WTC11 (cell line): Measurements from ENCODE around the gene ATP6V1D. TPM values are rescaled to one million over a fixed set of nuclear protein-coding genes. Genes with fewer than 3 reads are reported as not detected.

Experiments used
- ATAC-seq: fragments of 200-7000 bp; cut with Tn5 transposase; 2 replicates; pipeline ENCODE4 v1.10.0; 2021; ENCODE audit warnings: mild to moderate bottlenecking, moderate library complexity
- CTCF ChIA-PET: fragments of 300-600 bp; sonication (Branson Sonifier 250); formaldehyde crosslinking; loops from one replicate; lab custom pipeline; 2021; ENCODE audit warnings: antibody characterized with exemption; lab: Charles Lee
- POLR2A ChIA-PET: fragments of 350-600 bp; sonication (Branson Sonifier 250); formaldehyde crosslinking; loops from one replicate; lab custom pipeline; 2021; ENCODE audit warnings: antibody characterized with exemption; lab: Charles Lee
- DNase-seq: peaks from one replicate; pipeline ENCODE4 v3.0.0; 2021; ENCODE audit warnings: low spot score
- H3K27ac Mint-ChIP-seq: 2 replicates; pipeline ENCODE4 v1.8.0; 2021; ENCODE audit warnings: mixed read lengths
- H3K27me3 Mint-ChIP-seq: 2 replicates; pipeline ENCODE4 v1.8.0; 2021; ENCODE audit warnings: low read depth, mild to moderate bottlenecking, moderate library complexity, mixed read lengths
- H3K36me3 Mint-ChIP-seq: 2 replicates; pipeline ENCODE4 v1.8.0; 2021; ENCODE audit warnings: mixed read lengths
- H3K4me1 Mint-ChIP-seq: 2 replicates; pipeline ENCODE4 v1.8.0; 2022; ENCODE audit warnings: mixed read lengths
- H3K4me3 Mint-ChIP-seq: 2 replicates; pipeline ENCODE4 v1.8.0; 2021; ENCODE audit warnings: mild to moderate bottlenecking, moderate library complexity, mixed read lengths
- H3K9me3 Mint-ChIP-seq: 2 replicates; pipeline ENCODE4 v1.8.0; 2021; ENCODE audit warnings: mixed read lengths
- ATF1 ChIP-seq: sonication (generic); formaldehyde crosslinking; IDR thresholded peaks from 2 replicates; pipeline ENCODE4 v1.8.1; 2023; ENCODE audit warnings: mild to moderate bottlenecking, moderate library complexity, missing genetic modification reagents
- ATF2 ChIP-seq: sonication (generic); formaldehyde crosslinking; IDR thresholded peaks from 2 replicates; pipeline ENCODE4 v1.8.1; 2022; ENCODE audit warnings: low read depth, missing genetic modification reagents, borderline replicate concordance
- CBFB ChIP-seq: sonication (generic); formaldehyde crosslinking; IDR thresholded peaks from 2 replicates; pipeline ENCODE4 v1.8.1; 2022; ENCODE audit warnings: mild to moderate bottlenecking, low read depth, missing genetic modification reagents
- E2F1 ChIP-seq: sonication (generic); formaldehyde crosslinking; IDR thresholded peaks from 2 replicates; pipeline ENCODE4 v1.8.0; 2022; ENCODE audit warnings: mild to moderate bottlenecking, missing genetic modification reagents
- GABPB1 ChIP-seq: sonication (generic); formaldehyde crosslinking; IDR thresholded peaks from 2 replicates; pipeline ENCODE4 v1.8.1; 2023; ENCODE audit warnings: mild to moderate bottlenecking, missing genetic modification reagents
- GTF2I ChIP-seq: fragments of 250-450 bp; sonication (Bioruptor Pico); conservative IDR thresholded peaks from 2 replicates; pipeline ENCODE4 v1.4.0; 2021; ENCODE audit warnings: mild to moderate bottlenecking
- HMGXB4 ChIP-seq: sonication (generic); formaldehyde crosslinking; IDR thresholded peaks from 2 replicates; pipeline ENCODE4 v1.8.1; 2023; ENCODE audit warnings: mild to moderate bottlenecking, moderate library complexity, missing genetic modification reagents
- JUN ChIP-seq: sonication (generic); formaldehyde crosslinking; IDR thresholded peaks from 2 replicates; pipeline ENCODE4 v1.8.0; 2023; ENCODE audit warnings: mild to moderate bottlenecking, missing genetic modification reagents
- KAT7 ChIP-seq: sonication (generic); formaldehyde crosslinking; IDR thresholded peaks from 2 replicates; pipeline ENCODE4 v1.8.1; 2023; ENCODE audit warnings: missing genetic modification reagents, mild to moderate bottlenecking, borderline replicate concordance
- MXD4 ChIP-seq: fragments of 250-450 bp; sonication (Bioruptor Pico); IDR thresholded peaks from 2 replicates; pipeline ENCODE4 v1.8.0; 2021; ENCODE audit warnings: mild to moderate bottlenecking, moderate library complexity, borderline replicate concordance
- MYBL2 ChIP-seq: sonication (generic); formaldehyde crosslinking; IDR thresholded peaks from 2 replicates; pipeline ENCODE4 v1.8.1; 2023; ENCODE audit warnings: mild to moderate bottlenecking, moderate library complexity, missing genetic modification reagents
- NFATC4 ChIP-seq: fragments of 250-450 bp; sonication (Bioruptor Pico); IDR thresholded peaks from 2 replicates; pipeline ENCODE4 v1.9.0; 2021; ENCODE audit warnings: mild to moderate bottlenecking
- NR1H2 ChIP-seq: sonication (generic); formaldehyde crosslinking; IDR thresholded peaks from 2 replicates; pipeline ENCODE4 v1.9.0; 2021; ENCODE audit warnings: mild to moderate bottlenecking, moderate library complexity, missing genetic modification reagents
- NR2C2 ChIP-seq: sonication (generic); formaldehyde crosslinking; IDR thresholded peaks from 2 replicates; pipeline ENCODE4 v1.8.0; 2022; ENCODE audit warnings: mild to moderate bottlenecking, missing genetic modification reagents
- NR3C1 ChIP-seq: sonication (generic); formaldehyde crosslinking; conservative IDR thresholded peaks from 2 replicates; pipeline ENCODE4 v1.8.1; 2023; ENCODE audit warnings: low read depth, mild to moderate bottlenecking, missing genetic modification reagents
- SMAD4 ChIP-seq: sonication (generic); formaldehyde crosslinking; IDR thresholded peaks from 2 replicates; pipeline ENCODE4 v1.8.0; 2022; ENCODE audit warnings: mild to moderate bottlenecking, missing genetic modification reagents
- TEAD4 ChIP-seq: sonication (generic); formaldehyde crosslinking; IDR thresholded peaks from 2 replicates; pipeline ENCODE4 v1.8.0; 2022; ENCODE audit warnings: mild to moderate bottlenecking, missing genetic modification reagents
- TP53 ChIP-seq: sonication (generic); formaldehyde crosslinking; IDR thresholded peaks from 2 replicates; pipeline ENCODE4 v1.8.1; 2023; ENCODE audit warnings: mild to moderate bottlenecking, missing genetic modification reagents
- ZNF121 ChIP-seq: sonication (generic); formaldehyde crosslinking; IDR thresholded peaks from 2 replicates; pipeline ENCODE4 v1.8.0; 2023; ENCODE audit warnings: missing genetic modification reagents
- ZNF138 ChIP-seq: sonication (generic); formaldehyde crosslinking; conservative IDR thresholded peaks from 2 replicates; pipeline ENCODE4 v1.8.1; 2022; ENCODE audit warnings: mild to moderate bottlenecking, moderate library complexity, missing genetic modification reagents
- ZNF281 ChIP-seq: sonication (generic); formaldehyde crosslinking; IDR thresholded peaks from 2 replicates; pipeline ENCODE4 v1.8.0; 2023; ENCODE audit warnings: mild to moderate bottlenecking, missing genetic modification reagents
- ZNF317 ChIP-seq: sonication (generic); formaldehyde crosslinking; IDR thresholded peaks from 2 replicates; pipeline ENCODE4 v1.8.1; 2023; ENCODE audit warnings: low read depth, mild to moderate bottlenecking, moderate library complexity, missing genetic modification reagents, borderline replicate concordance
- ZNF396 ChIP-seq: fragments of 250-450 bp; sonication (Bioruptor Pico); IDR thresholded peaks from 2 replicates; pipeline ENCODE4 v1.8.0; 2021; ENCODE audit warnings: mild to moderate bottlenecking, moderate library complexity, borderline replicate concordance
- ZNF423 ChIP-seq: fragments of 250-450 bp; sonication (Bioruptor Pico); IDR thresholded peaks from 2 replicates; pipeline ENCODE4 v2.1.2; 2022; ENCODE audit warnings: mild to moderate bottlenecking, moderate library complexity
- total RNA-seq: library from RNA; stranded (reverse); gene quantifications from 3 replicates; pipeline ENCODE4 v1.2.3, GENCODE V29; 2021

ATP6V1D gene
- total RNA-seq, 1 experiment from 2014 or later: 54.0 TPM

GRCh38 chr14:67387195-67387594 lies 27.6 kb upstream of the ATP6V1D start (continued):
- TF ChIP-seq HMGXB4 (CRISPR knock-in tag) (no peak), TP53 (CRISPR knock-in tag) (no peak)
- TF ChIP-seq, all 79 proteins: peak for 0

- H3K9me3 Mint-ChIP-seq: no peaks in the 10 kb centered on the region
- ChIA-PET POLR2A (no interaction called here), CTCF (interaction anchor here (1.0 to 3.0 kb wide), 2 partner anchors 26 to 319 kb away, joined by 3 to 15 read pairs; partner anchors contain the start of gene ATP6V1D)
- DNase-seq: no peak
- no peak for ATAC-seq
- TF ChIP-seq MXD4 (CRISPR knock-in tag) (no peak), ATF1 (CRISPR knock-in tag) (no peak), ZNF317 (CRISPR knock-in tag) (no peak), SMAD4 (CRISPR knock-in tag) (no peak)
- H3K4me3 Mint-ChIP-seq: no peak overlapping the region
- no peaks in the 10 kb centered on the region for H3K27me3 Mint-ChIP-seq
- no peaks in the 10 kb centered on the region for H3K4me1 Mint-ChIP-seq
- H3K36me3 Mint-ChIP-seq: peaks cover 39% of the 10 kb centered on the region
- H3K27ac Mint-ChIP-seq: no peak overlapping the region
Measured at GRCh38 chr14:67385618-67386017, 26.0 kb upstream of the ATP6V1D start.

- DNase-seq: no peak
- ChIA-PET CTCF (interaction anchor here (3.0 kb wide), 1 partner anchor 26 kb away, joined by 15 read pairs; the partner anchor contains the start of gene ATP6V1D), POLR2A (no interaction called here)
- no peak for TF ChIP-seq KAT7 (CRISPR knock-in tag)
- no peak overlapping the region for H3K4me3 Mint-ChIP-seq
- no peak for ATAC-seq
- H3K36me3 Mint-ChIP-seq: peaks cover 43% of the 10 kb centered on the region
- H3K27me3 Mint-ChIP-seq: no peaks in the 10 kb centered on the region
- no peaks in the 10 kb centered on the region for H3K4me1 Mint-ChIP-seq
- H3K27ac Mint-ChIP-seq: no peak overlapping the region
- H3K9me3 Mint-ChIP-seq: no peaks in the 10 kb centered on the region
Measured at GRCh38 chr14:67385120-67385519, 25.5 kb upstream of the ATP6V1D start.

- H3K27ac Mint-ChIP-seq: no peak overlapping the region
- POLR2A ChIA-PET: no interaction called here
- CTCF ChIA-PET: no interaction called here
- no peaks in the 10 kb centered on the region for H3K27me3 Mint-ChIP-seq
- no peaks in the 10 kb centered on the region for H3K9me3 Mint-ChIP-seq
- no peak overlapping the region for H3K4me3 Mint-ChIP-seq
- ATAC-seq (no peak), DNase-seq (no peak)
- H3K4me1 Mint-ChIP-seq: no peaks in the 10 kb centered on the region
- no peak for TF ChIP-seq ZNF396 (CRISPR knock-in tag)
- no peak for TF ChIP-seq E2F1 (CRISPR knock-in tag)
- no peak for TF ChIP-seq KAT7 (CRISPR knock-in tag)
- TF ChIP-seq GABPB1: no peak
- TF ChIP-seq NR1H2 (CRISPR knock-in tag): no peak
- no peak for TF ChIP-seq GTF2I (CRISPR knock-in tag)
- no peak for TF ChIP-seq SMAD4 (CRISPR knock-in tag)
- TF ChIP-seq NR2C2: no peak
- TF ChIP-seq MYBL2: no peak
- TF ChIP-seq ZNF317 (CRISPR knock-in tag): no peak
- TF ChIP-seq ZNF138: no peak
- TF ChIP-seq JUN (CRISPR knock-in tag): no peak
- TF ChIP-seq ZNF121 (CRISPR knock-in tag): no peak
- TF ChIP-seq NFATC4 (CRISPR knock-in tag): no peak
- TF ChIP-seq CBFB (CRISPR knock-in tag): no peak
- TF ChIP-seq NR3C1 (CRISPR knock-in tag): no peak
- no peak for TF ChIP-seq ZNF281 (CRISPR knock-in tag)
- no peak for TF ChIP-seq ATF2
- no peak for TF ChIP-seq ZNF423 (CRISPR knock-in tag)
- TF ChIP-seq TEAD4 (CRISPR knock-in tag): no peak
- H3K36me3 Mint-ChIP-seq: peaks cover 68% of the 10 kb centered on the region
Measured at GRCh38 chr14:67377916-67378315, 18.3 kb upstream of the ATP6V1D start.
